ENCODE data around the gene PLD3.
"Not testable (repeated sequence)": the region's sequence is repeated elsewhere in the genome, so short reads cannot be mapped to it uniquely, and the experiment has no call there.

The PLD3 gene

GRCh38 chr19:40365613-40366401, 17.3 kb downstream of the PLD3 start:
- peak; percentile 41 for DNase-seq

DNA sequence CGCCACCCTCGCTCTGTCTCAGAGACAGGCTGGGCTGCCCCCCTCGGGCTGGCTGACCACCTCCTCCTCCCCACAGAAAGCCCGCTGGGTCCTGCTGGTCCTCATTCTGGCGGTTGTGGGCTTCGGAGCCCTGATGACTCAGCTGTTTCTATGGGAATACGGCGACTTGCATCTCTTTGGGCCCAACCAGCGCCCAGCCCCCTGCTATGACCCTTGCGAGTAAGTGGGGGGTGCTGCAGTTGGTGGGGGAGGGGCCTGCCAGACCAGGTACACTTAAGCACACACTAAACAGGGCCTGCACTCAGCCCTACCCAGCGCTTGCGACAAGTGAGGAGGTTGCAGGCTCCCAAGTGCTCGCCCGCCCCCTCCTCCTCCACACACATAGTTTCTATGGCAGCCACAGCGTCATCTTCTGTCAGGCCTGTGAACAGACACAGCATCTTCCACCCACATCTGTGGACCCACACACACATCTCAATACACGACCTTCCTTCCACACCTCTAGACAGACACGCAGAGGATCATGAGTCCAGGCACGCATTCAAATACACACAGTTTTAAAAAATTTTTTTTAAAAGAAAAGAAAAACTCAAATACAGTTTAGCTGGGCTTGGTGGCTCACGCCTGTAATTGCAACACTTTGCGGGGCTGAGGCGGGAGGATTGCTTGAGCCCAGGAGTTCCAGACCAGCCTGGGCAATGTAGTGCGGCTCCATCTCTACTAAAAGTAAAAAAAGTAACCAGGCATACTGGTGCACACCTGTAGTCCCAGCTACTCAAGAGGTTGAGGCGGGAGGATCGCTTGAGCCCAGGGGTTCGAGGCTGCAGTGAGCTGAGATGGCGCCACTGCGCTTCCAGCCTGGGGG, 18.4 kb downstream of the PLD3 start:
- DNase-seq = no peak

DNA sequence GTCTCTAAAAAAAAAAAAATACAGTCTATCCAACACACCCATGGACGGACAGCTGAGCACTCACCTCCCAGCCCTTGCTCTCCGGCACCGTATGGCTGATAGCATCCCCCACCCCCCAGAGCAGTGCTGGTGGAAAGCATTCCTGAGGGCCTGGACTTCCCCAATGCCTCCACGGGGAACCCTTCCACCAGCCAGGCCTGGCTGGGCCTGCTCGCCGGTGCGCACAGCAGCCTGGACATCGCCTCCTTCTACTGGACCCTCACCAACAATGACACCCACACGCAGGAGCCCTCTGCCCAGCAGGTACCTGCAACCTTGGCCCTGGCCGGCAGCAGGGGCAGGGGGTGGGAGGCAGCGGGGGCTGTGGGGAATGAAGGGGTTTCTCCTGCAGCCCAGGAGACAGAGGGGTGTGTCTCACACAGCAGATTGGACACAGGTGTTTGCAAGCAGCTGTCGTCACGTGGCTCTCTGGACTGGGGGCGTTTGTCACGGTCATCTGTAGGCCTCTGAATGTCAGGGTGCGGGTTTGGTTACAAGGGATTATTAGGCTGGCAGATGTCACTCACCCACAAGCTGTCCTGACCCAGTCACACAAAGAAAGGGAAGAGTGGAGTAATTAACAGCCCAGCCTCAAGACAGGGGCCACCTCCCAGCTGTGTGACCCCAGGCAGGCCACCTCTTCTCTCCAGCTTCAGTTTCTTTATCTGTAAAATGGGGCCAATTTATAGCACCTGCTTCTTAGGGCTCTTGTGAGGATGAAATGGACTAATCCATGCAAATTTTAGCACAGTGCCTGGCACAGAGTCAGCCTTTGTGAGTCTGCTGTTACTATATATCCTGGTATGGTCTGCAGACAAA, 19.3 kb downstream of the PLD3 start:
- DNase-seq = no peak

DNA sequence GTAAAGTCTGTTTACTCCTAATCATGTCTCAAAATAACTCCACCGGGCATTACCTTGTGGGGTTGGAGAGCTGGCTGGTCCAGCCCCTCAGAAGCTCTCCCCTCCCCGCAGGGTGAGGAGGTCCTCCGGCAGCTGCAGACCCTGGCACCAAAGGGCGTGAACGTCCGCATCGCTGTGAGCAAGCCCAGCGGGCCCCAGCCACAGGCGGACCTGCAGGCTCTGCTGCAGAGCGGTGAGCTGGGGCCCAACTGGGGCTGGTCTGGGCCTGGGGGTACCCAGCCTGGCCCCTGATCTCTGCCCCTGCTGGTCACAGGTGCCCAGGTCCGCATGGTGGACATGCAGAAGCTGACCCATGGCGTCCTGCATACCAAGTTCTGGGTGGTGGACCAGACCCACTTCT, 21.3 kb downstream of the PLD3 start:
- no peak for DNase-seq

DNA sequence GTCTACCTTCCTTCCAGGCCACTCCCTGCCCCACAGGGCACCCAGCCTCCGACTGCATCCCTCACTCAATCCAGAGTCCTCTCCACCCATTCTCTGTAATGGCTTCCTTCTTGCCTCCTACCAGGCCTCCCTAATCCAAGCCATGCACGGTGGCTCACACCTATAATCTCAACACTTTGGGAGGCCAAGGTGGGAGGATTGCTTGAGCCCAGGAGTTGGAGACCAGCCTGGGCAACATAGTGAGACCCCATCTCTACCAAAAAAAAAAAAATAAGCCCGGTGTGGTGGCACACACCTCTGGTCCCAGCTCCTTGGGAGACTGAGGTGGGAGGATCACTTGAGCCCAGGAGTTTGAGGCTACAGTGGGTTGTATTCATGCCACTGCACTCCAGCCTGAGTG, 21.8 kb downstream of the PLD3 start:
- DNase-seq = not testable (repeated sequence)

DNA sequence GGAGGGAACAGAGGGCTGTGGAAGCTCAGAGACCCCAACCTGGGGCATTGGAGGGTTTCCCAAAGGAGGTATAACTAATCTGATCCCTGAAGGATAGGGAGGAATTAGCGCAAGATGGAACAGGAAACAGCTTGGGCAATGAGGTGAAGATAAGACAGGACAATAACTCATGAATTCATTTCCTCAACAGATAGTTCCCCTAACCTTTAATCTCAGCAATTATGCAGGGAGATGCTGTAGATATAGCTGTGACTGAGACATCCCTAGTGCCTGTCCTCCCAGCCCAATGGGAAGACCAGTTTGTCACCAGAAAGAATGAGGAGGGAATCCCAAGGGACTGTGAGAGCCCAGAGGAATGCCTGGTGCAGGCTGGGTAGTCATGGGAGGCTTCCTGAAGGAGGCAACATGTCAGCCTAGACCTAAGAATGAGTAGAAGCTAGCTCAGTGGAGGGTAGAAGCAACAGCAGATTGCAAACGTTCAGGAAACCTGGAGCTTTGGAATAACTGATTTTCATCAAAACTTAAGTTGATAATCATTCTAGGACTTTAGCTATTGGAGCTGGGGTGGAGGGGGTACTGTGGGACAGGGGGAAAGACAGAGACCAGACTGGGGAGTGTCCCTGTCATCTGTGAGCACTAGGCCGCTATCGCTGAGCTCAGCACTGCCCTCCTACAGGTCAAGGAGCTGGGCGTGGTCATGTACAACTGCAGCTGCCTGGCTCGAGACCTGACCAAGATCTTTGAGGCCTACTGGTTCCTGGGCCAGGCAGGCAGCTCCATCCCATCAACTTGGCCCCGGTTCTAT, 22.7 kb downstream of the PLD3 start:
- DNase-seq = no peak

GRCh38 chr19:40371802-40372122, 23.3 kb downstream of the PLD3 start:
- no peak for DNase-seq

DNA sequence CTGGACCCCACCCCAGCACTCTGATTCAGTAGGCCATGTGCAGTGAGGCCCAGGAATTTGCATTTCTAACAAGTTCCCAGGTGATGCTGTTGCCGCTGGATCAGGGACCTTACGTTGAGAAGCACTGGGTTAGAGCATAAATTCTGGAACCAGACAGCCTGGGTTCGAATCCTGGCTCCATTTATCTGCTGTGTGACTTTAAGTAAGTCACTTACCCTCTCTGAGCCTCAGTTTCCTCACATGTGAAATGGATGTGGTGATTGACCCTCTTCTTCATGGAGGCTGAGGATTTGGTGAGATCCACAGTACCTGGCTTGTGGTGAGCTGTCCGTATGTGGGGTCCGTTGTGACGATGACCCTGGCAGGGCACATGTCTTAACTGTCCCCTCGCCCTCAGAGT, 25.6 kb downstream of the PLD3 start:
- no peak for DNase-seq

DNA sequence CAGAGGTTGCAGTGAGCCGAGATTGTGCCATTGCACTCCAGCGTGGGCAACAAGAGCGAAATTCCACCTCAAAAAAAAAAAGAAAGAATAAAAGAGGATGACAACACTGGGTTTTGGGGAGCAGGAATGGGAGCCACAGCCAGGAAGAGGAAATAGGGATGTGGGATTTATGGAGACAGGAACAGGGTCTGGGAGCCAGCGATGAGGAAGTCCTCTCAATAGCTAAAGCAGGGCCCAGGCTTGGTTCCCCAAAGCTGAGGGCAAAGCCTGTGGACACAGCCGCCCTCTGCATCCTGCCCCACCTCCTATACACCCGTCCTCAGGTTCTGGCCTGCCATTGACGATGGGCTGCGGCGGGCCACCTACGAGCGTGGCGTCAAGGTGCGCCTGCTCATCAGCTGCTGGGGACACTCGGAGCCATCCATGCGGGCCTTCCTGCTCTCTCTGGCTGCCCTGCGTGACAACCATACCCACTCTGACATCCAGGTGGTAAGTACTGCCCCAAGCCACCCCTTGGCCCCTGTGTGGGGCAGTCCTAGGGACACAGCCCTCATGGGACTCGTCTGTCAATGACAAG, 27.9 kb downstream of the PLD3 start:
- DNase-seq = no peak

DNA sequence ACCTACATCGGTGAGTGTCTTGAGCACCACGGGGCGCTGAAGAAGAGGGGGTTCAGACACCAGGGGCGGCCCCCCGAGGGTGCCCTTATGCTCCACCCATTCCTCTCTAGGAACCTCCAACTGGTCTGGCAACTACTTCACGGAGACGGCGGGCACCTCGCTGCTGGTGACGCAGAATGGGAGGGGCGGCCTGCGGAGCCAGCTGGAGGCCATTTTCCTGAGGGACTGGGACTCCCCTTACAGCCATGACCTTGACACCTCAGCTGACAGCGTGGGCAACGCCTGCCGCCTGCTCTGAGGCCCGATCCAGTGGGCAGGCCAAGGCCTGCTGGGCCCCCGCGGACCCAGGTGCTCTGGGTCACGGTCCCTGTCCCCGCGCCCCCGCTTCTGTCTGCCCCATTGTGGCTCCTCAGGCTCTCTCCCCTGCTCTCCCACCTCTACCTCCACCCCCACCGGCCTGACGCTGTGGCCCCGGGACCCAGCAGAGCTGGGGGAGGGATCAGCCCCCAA, 29.4 kb downstream of the PLD3 start:
- no peak for DNase-seq

DNA sequence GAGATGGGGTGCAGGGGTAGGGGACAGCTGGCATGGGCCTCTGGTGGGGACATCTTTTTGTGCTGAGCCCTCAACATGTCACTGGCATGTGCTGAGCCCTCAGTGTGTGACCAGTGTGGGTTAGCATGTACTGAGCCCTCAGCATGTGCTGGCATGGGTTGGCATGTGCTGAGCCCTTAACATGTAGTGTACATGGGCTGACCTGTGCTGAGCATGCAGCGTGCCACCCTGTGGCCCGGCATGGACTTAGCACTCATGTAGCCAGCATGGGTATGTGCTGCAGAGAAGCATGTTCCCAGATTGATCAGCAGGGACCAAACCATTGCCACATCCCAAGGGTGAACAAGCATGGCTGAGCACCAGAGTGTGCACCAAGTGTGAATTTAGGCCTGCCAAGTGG, 30.0 kb downstream of the PLD3 start:
- no peak for DNase-seq

GRCh38 chr19:40379446-40380198, 31.1 kb downstream of the PLD3 start:
- no peak for DNase-seq

GRCh38 chr19:40380199-40381037, 31.9 kb downstream of the PLD3 start:
- DNase-seq = no peak

- DNase-seq = no peak
Measured at GRCh38 chr19:40381321-40381720, 32.8 kb downstream of the PLD3 start.

GRCh38 chr19:40383668-40384248, 35.3 kb downstream of the PLD3 start:
- DNase-seq = no peak

DNA sequence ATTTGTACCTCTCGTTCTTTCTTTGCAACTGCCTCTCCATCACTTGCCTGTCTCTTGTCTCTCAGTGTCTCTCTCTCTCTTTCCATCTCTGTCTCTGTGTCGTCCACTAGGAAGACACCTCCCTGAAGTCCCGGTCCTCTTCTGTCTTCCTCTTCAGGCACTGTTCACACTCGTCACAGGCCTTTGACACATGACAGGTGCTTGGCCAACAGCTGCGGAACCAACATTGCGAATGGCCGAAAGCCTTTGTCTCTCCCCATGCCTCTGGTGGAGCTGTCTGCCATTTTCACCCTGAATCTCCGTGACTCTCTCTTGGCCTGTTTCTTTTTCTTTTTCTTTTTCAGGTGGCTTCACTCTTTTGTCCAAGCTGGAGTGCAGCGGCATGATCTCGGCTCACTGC, 38.7 kb downstream of the PLD3 start:
- DNase-seq = no peak

DNA sequence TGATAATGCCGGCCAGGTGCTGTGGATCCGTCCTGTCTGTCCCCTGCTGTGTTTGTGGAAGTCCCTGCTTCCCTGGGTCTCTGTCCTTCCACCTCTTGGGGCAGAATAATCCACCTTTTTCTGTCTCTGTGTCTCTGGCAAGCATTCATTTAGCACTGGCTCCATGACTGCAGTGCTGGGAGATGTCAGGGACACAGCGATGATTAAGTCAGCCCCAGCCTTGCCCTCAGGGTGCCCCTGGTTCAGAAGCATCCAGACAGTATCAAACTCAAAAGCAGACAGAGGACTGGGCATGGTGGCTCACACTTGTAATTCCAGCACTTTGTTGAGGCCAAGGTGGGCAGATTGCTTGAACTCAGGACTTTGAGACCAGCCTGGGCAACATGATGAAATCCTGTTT, 40.0 kb downstream of the PLD3 start:
- no peak for DNase-seq

GRCh38 chr19:40389404-40390083, 41.0 kb downstream of the PLD3 start:
- no peak for DNase-seq

DNA sequence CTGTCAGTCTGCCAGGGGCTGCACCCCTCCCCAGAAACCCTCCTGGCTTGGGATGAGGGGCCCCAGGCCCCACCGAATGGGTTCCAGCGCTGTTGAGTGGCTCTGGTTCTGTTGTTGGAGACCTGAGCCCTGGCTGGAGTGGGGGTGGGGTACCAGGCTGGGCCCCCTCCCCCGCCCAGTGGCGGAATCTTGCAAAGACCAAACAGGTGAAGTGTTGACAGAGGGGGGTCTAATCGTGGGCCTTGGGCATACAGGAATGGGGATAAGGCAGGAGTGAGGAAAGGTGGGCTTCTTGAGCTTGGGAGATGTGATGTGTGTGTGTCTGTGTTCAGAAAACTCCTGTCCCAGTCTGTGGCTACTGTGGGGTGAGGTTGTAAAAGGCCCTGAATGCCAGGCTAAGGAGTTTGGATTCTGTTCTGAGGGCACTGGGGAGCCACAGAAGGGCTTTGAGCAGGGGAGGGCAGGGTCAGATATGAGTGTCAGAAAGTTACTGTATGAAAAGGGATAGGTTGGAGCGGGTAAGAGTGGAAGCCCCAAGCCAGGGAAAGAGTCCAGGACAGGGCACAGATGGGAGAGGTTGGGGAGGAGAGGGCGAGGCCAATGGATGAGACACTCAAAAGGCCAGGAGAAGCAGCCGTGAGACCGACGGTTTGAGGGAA, 41.7 kb downstream of the PLD3 start, which contains the start of gene HIPK4:
HIPK4 (minus strand) TSS at position 98 of the 659 bp plus-strand sequence. CDS start 279 bp downstream, outside the sequence.
- no peak for DNase-seq

Data from CD4-positive, alpha-beta T cell treated with Interleukin-12 subunit alpha and Interleukin-12 subunit beta, for 1 hour (primary cell).